GM21528 (cell line): ENCODE results near the gene IL1R2.

ENCODE experiments used
- ATAC-seq: cut with Tn5 transposase; IDR thresholded peaks from one replicate; pipeline ENCODE4 v1.9.1; 2021; ENCODE audit warnings: mild to moderate bottlenecking, moderate library complexity; ENCODE audit not compliant: unreplicated experiment, low FRiP score

IL1R2 gene

GRCh38 chr2:101972621-101973434 lies 18.9 kb upstream of the IL1R2 start:
- ATAC-seq = no peak

- no peak for ATAC-seq
These were observed 17.1 kb upstream of the IL1R2 start for GRCh38 chr2:101974663-101975062.

- no peak for ATAC-seq
These were observed 16.4 kb upstream of the IL1R2 start for GRCh38 chr2:101975171-101975870.

- no peak for ATAC-seq
These were observed 14.9 kb upstream of the IL1R2 start for GRCh38 chr2:101976891-101977290.

GRCh38 chr2:101980368-101980767 lies 11.4 kb upstream of the IL1R2 start:
- no peak for ATAC-seq

- ATAC-seq = no peak
These were observed 10.7 kb upstream of the IL1R2 start for GRCh38 chr2:101981066-101981465.

- ATAC-seq = no peak
These were observed 10.3 kb upstream of the IL1R2 start for GRCh38 chr2:101981504-101981903.

- ATAC-seq = no peak
These were observed 9.2 kb upstream of the IL1R2 start for GRCh38 chr2:101982495-101983029.

- no peak for ATAC-seq
These were observed 8.3 kb upstream of the IL1R2 start for GRCh38 chr2:101983486-101983885.

- ATAC-seq = no peak
These were observed 7.8 kb upstream of the IL1R2 start for GRCh38 chr2:101983928-101984327.

- ATAC-seq = no peak
These were observed 7.1 kb upstream of the IL1R2 start for GRCh38 chr2:101984656-101985055.

GRCh38 chr2:101985101-101985792 lies 6.5 kb upstream of the IL1R2 start:
- no peak for ATAC-seq

GRCh38 chr2:101985793-101986164 lies 6.0 kb upstream of the IL1R2 start:
- no peak for ATAC-seq

GRCh38 chr2:101986376-101986775 lies 5.4 kb upstream of the IL1R2 start:
- ATAC-seq = no peak

GRCh38 chr2:101986804-101987740 lies 4.7 kb upstream of the IL1R2 start:
- ATAC-seq = no peak

- no peak for ATAC-seq
These were observed 3.9 kb upstream of the IL1R2 start for GRCh38 chr2:101987832-101988231.

- no peak for ATAC-seq
These were observed 3.2 kb upstream of the IL1R2 start for GRCh38 chr2:101988541-101988940.

- ATAC-seq = no peak
These were observed 1.9 kb upstream of the IL1R2 start for GRCh38 chr2:101989740-101990460.

GRCh38 chr2:101993772-101994171 lies 2.0 kb downstream of the IL1R2 start:
- no peak for ATAC-seq
